ENCODE measurements around the gene HYI. TPM values are rescaled to one million over a fixed set of nuclear protein-coding genes. Genes with fewer than 3 reads are reported as not detected.

Gene HYI
- total and polyA plus RNA-seq, 4 donors: 26.9 to 34.9 (median 29.8) TPM

DNA sequence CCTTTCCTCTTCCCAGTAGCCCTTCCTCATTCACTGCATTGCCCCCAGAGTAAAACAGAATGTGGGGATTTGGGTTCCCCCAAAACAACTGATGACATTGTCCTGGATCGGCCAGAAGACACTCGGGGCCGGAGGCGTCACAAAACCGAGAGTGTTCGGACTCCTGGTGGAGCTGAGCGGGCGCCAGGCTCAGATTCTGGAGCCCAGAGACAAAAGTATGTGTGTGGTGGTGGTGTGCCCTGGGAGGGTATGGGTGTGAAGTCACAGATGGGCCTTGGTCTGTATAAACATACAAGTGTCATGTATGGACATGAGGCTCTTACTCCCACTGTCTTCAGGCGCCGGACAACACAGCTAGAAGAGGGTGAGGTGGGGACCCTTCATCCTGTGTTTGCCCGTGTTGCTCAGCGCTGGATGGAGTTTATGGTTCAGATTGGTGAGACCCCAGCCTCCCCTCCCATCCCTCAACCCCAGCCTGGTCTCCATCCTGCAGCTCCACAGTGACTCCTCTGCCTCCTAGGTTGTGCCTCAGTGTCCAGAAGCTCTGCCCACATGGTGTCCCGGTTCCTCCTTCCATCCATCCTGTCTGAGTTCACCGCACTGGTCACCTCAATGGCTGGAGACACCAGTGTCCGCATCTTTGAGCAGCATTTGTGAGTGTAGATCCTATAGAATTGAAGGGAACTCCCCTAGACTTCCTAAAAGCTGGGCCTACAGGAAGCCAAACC is 12.4 kb downstream of the HYI start:
- no peaks in the 10 kb centered on the region for H3K27me3 ChIP-seq (ENCODE audit: control insufficient read depth in 4 of 4, insufficient read depth in 4 of 4, low read length in 3 of 4)
- H3K27ac ChIP-seq (ENCODE audit: low read depth in 1 of 2, low read length in 2 of 2): no peak overlapping the region
- no peak overlapping the region for H3K9ac ChIP-seq (ENCODE audit: low read depth in 1 of 2, low read length in 2 of 2)
- 97% methylated on average over 15 of the region's 15 CpGs for WGBS
- peaks cover 0 to 11% (median 4%) of the 10 kb centered on the region in 4 donors for H3K4me1 ChIP-seq (ENCODE audit: control insufficient read depth in 4 of 4, insufficient read depth in 4 of 4, low read length in 3 of 4)
- H3K36me3 ChIP-seq (ENCODE audit: control insufficient read depth in 4 of 4, insufficient read depth in 3 of 4, low read depth in 1 of 4, low read length in 3 of 4): peaks cover 6 to 57% (median 30%) of the 10 kb centered on the region in 4 donors
- TF ChIP-seq CTCF (IDR thresholded peaks at IDR 0.05; ENCODE audit: low read depth, low read length, missing input control) (no peak), REST (IDR thresholded peaks at IDR 0.05) (no peak), RXRA (IDR thresholded peaks at IDR 0.05) (no peak), HNF4G (IDR thresholded peaks at IDR 0.05) (no peak)
- no peak for DNase-seq (ENCODE audit: low spot score)
- H3K9me3 ChIP-seq (ENCODE audit: control insufficient read depth in 4 of 4, low read length in 3 of 4): no peaks in the 10 kb centered on the region
- H3K4me3 ChIP-seq (ENCODE audit: low read depth in 1 of 3, low read length in 3 of 3): no peak overlapping the region

DNA sequence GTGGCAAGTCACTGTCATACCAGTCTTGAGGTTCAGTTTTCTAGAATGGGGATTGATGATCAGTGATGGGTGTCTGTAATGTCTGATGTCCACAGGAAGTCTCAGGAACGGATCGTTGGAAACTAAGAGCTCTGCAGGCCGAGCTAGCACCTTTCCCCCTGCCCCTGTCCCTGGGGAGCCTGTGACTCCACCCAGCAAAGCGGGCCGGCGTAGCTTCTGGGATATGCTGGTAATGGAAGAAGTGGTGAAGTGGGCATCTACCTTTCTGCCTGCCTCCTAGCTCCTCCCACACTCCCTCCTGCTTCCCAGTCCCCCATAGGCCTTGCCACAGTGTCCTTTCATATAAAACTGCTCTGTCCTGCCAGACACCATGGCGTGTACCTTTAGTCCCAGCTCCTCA is 13.4 kb downstream of the HYI start:
- H3K9ac ChIP-seq (ENCODE audit: low read depth in 1 of 2, low read length in 2 of 2): no peak overlapping the region
- TF ChIP-seq ZBTB33 (IDR thresholded peaks at IDR 0.05): no peak
- no peak for TF ChIP-seq NR2F2 (IDR thresholded peaks at IDR 0.05)
- no peak for TF ChIP-seq HNF4G (IDR thresholded peaks at IDR 0.05)
- no peak for TF ChIP-seq REST (IDR thresholded peaks at IDR 0.05)
- TF ChIP-seq RXRA (IDR thresholded peaks at IDR 0.05): no peak
- TF ChIP-seq FOXA2 (IDR thresholded peaks at IDR 0.05): no peak
- TF ChIP-seq, protein P1, sequence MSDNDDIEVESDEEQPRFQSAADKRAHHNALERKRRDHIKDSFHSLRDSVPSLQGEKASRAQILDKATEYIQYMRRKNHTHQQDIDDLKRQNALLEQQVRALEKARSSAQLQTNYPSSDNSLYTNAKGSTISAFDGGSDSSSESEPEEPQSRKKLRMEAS (IDR thresholded peaks at IDR 0.05): no peak
- no peak for TF ChIP-seq TAF1 (conservative IDR thresholded peaks at IDR 0.05)
- peaks cover 6 to 49% (median 25%) of the 10 kb centered on the region in 4 donors for H3K36me3 ChIP-seq (ENCODE audit: control insufficient read depth in 4 of 4, insufficient read depth in 3 of 4, low read depth in 1 of 4, low read length in 3 of 4)
- no peak overlapping the region for H3K4me3 ChIP-seq (ENCODE audit: low read depth in 1 of 3, low read length in 3 of 3)
- H3K27me3 ChIP-seq (ENCODE audit: control insufficient read depth in 4 of 4, insufficient read depth in 4 of 4, low read length in 3 of 4): no peaks in the 10 kb centered on the region
- no peaks in the 10 kb centered on the region for H3K9me3 ChIP-seq (ENCODE audit: control insufficient read depth in 4 of 4, low read length in 3 of 4)
- 93% methylated on average over 7 of the region's 7 CpGs for WGBS
- DNase-seq (ENCODE audit: low spot score): no peak
- H3K4me1 ChIP-seq (ENCODE audit: control insufficient read depth in 4 of 4, insufficient read depth in 4 of 4, low read length in 3 of 4): peaks cover 0 to 3% (median 1%) of the 10 kb centered on the region in 4 donors
- H3K27ac ChIP-seq (ENCODE audit: low read depth in 1 of 2, low read length in 2 of 2): no peak overlapping the region

All from liver (tissue), 9 donors.